Measurements from ENCODE around the gene PRDM16.

PRDM16 gene

DNA sequence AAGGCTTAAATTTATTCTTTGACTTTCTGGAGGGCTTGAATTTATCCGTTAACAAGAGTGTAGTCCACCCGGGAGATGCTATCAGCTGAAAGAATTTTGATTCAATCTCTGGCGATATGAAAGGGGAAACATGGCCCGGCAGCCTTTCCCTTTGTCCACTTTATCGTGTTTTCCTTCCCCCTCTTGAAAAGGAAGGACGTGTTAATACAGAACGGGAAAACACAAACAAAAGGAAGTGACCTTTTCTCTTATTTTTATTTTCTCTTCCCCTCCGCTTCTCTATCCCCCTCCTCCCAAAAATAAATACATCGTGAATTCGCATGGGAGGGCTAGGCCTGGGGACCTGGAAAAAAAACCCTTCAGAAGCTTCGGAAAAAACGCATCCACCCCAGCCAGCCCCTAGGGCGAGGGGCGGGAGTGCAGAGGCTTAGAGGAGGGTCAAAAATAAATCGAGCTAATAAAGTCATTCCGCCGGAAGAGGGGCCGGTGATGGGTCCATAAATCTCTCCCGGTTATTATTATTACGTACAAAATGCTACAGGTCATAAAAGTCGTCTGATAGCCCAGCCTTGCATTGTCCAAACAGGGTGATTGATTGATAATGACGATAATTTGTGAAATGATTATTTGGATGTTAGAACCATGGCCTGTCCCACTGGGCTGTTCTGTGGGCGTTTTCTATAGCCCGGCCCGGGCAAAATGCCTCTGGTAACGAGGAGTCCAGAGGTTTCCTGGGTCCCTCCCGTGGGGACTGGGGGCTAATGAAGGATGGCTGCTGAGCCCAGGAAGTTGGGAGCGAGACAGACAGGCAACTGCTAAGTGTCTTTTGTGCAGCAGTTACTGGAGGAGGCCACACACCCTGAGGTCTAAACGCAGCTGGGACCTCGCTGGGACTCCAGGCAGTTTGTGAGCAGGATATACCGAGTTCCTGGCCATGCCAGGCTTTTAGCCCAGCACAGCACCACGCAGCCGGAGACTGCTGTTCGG, 179.4 kb downstream of the PRDM16 start:
- peak overlapping the region; percentile 32 to 60 for H3K9ac ChIP-seq (ENCODE audit: low read depth in 1 of 2, low read length in 2 of 2)
- no peaks in the 10 kb centered on the region for H3K27me3 ChIP-seq (ENCODE audit: control insufficient read depth in 1 of 2, insufficient read depth in 2 of 2, low read length in 2 of 2)
- no peaks in the 10 kb centered on the region for H3K9me3 ChIP-seq (ENCODE audit: control insufficient read depth in 1 of 2, low read length in 2 of 2)
- peak overlapping the region in 1 of 2 donors; percentile 44 for H3K4me3 ChIP-seq (ENCODE audit: low read depth in 1 of 2, low read length in 2 of 2)
- H3K27ac ChIP-seq (ENCODE audit: low read depth, low read length), result peak overlapping the region; percentile 46
- peaks cover 0 to 9% of the 10 kb centered on the region in 2 donors for H3K36me3 ChIP-seq (ENCODE audit: control insufficient read depth in 1 of 2, insufficient read depth in 2 of 2, low read length in 2 of 2)
- peaks cover 48 to 56% of the 10 kb centered on the region in 2 donors for H3K4me1 ChIP-seq (ENCODE audit: control insufficient read depth in 1 of 2, insufficient read depth in 2 of 2, low read length in 2 of 2)

DNA sequence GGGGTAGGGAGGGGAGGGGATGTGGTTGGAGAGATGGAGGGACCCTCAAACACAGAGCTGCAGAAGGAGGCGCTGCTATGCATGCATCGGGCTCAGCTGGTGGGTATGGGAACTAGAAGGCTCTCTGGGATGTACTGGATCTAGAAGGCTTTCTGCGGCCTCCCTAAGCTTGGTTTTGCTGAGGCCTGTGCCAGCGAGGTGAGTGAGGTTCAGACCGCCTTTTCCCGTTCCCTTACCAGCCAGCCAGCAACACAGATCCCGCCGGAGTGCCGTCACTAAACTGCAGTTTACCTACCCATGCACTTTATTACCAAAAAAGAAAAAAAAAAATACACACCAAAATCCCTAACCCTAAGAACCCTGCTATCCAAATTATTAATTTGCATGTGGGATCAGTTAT, 180.2 kb downstream of the PRDM16 start:
- Histone ChIP-seq H3K9ac (ENCODE audit: low read depth in 1 of 2, low read length in 2 of 2) (peak overlapping the region; percentile 60), H3K36me3 (ENCODE audit: control insufficient read depth in 1 of 2, insufficient read depth in 2 of 2, low read length in 2 of 2) (peaks cover 0 to 4% of the 10 kb centered on the region in 2 donors), H3K4me1 (ENCODE audit: control insufficient read depth in 1 of 2, insufficient read depth in 2 of 2, low read length in 2 of 2) (peaks cover 48 to 56% of the 10 kb centered on the region in 2 donors), H3K9me3 (ENCODE audit: control insufficient read depth in 1 of 2, low read length in 2 of 2) (no peaks in the 10 kb centered on the region), H3K4me3 (ENCODE audit: low read depth in 1 of 2, low read length in 2 of 2) (peak overlapping the region; percentile 10 to 44), H3K27me3 (ENCODE audit: control insufficient read depth in 1 of 2, insufficient read depth in 2 of 2, low read length in 2 of 2) (no peaks in the 10 kb centered on the region), H3K27ac (ENCODE audit: low read depth, low read length) (peak overlapping the region; percentile 66)

DNA sequence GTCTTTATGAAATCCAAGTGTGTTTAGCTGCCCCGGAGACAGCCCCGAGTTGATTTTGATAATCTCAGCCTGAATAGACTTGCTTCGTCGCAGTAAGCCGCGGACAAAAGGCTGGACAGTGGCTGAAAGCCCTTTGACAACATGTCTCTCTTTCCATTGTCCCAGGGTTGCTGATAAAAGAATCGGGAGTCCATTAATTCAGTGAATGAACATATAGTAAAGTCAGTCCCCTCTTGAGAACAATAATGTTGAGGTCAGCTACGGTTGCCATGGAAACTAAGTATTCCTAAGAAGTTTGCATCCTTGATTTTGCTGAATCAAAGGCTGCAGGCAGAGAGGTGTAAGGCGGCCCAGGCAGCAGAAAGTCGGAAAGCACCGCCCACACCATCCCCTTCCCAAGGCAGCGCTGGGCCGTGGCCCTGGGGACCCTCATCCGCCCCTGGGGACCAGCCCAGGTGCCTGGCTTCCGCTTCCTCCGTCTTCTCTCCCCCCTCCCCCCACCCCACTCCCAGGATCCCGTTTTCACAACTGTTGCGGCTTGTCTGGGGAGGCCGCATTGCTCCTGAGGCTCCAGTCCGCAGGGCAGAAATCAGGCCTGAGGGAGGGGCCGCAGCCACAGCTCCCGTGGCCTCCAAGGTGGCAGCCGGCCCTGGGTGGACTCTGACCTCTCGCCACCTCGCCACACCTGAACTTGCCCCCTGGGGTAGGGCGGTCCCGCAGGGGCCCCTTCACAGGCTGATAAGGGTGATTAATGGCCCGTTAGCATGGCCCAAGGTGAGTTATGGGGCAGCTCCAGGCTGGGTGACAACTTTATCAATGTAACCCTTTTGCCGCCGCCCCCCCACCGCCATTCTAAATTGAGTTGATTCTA, 180.9 kb downstream of the PRDM16 start:
- H3K27ac ChIP-seq (ENCODE audit: low read depth, low read length), result peak overlapping the region; percentile 68
- H3K9ac ChIP-seq (ENCODE audit: low read depth in 1 of 2, low read length in 2 of 2), result peak overlapping the region; percentile 60
- no peaks in the 10 kb centered on the region for H3K9me3 ChIP-seq (ENCODE audit: control insufficient read depth in 1 of 2, low read length in 2 of 2)
- no peaks in the 10 kb centered on the region for H3K36me3 ChIP-seq (ENCODE audit: control insufficient read depth in 1 of 2, insufficient read depth in 2 of 2, low read length in 2 of 2)
- peaks cover 48 to 56% of the 10 kb centered on the region in 2 donors for H3K4me1 ChIP-seq (ENCODE audit: control insufficient read depth in 1 of 2, insufficient read depth in 2 of 2, low read length in 2 of 2)
- H3K27me3 ChIP-seq (ENCODE audit: control insufficient read depth in 1 of 2, insufficient read depth in 2 of 2, low read length in 2 of 2), result no peaks in the 10 kb centered on the region
- H3K4me3 ChIP-seq (ENCODE audit: low read depth in 1 of 2, low read length in 2 of 2), result peak overlapping the region; percentile 40 to 44

DNA sequence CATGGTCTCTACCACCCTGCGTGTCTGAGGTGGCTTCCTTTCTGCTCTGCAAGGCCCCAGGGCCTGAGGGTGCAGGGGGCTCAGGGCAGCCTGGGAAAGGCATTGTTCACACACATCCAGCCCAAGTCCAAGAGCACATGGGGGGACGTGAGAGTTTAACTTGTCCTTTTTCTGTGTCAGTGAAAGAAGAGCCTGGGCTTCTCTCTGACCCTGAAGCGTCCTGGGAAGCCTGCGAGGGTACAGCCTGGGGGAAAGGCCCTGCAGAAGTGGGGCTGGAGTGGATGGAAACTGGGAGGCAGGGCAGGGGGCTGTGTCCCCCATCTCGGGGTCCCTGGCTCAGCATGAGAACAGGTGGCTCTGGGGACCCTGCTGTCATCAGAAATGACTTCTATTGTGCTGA, 181.6 kb downstream of the PRDM16 start:
- H3K9me3 ChIP-seq (ENCODE audit: control insufficient read depth in 1 of 2, low read length in 2 of 2), result no peaks in the 10 kb centered on the region
- H3K4me1 ChIP-seq (ENCODE audit: control insufficient read depth in 1 of 2, insufficient read depth in 2 of 2, low read length in 2 of 2), result peaks cover 48 to 56% of the 10 kb centered on the region in 2 donors
- peak overlapping the region; percentile 68 for H3K27ac ChIP-seq (ENCODE audit: low read depth, low read length)
- no peaks in the 10 kb centered on the region for H3K27me3 ChIP-seq (ENCODE audit: control insufficient read depth in 1 of 2, insufficient read depth in 2 of 2, low read length in 2 of 2)
- peak overlapping the region in 1 of 2 donors; percentile 17 for H3K4me3 ChIP-seq (ENCODE audit: low read depth in 1 of 2, low read length in 2 of 2)
- H3K9ac ChIP-seq (ENCODE audit: low read depth in 1 of 2, low read length in 2 of 2), result peak overlapping the region; percentile 42 to 63
- H3K36me3 ChIP-seq (ENCODE audit: control insufficient read depth in 1 of 2, insufficient read depth in 2 of 2, low read length in 2 of 2), result no peaks in the 10 kb centered on the region

DNA sequence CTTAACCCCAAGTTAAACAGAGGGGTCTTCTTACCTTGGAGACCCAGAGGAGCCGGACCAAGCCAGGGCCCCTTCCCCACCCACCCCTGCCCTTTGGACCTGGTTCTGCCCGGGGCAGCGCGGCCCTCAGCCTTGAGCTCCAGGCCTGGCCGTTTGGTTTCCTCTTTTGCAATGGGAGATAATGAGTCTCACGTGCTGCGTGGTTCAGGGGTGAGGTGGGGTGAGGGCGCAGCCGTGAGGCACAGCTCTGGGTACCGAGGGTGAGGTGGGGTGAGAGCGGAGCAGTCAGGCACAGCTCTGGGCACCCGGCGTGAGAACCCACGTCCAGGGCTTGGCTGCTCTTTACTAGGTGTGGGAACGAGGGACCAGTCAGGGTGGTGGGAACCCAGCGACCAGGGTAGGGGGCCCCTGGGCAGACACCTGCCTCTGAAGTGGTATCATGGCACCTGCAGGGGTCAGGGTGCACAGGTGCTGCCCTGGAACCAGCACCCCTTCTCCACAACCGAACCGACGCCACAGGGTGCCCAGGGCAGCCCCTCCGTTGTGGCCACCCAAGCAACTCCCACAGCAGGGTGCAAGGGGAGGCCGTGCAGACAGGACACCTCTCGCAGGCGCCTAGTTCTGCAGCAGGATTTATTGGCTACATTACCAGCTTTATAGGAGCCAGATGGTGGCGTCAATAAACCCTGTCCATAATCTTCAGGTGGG, 182.2 kb downstream of the PRDM16 start:
- Histone ChIP-seq H3K9me3 (ENCODE audit: control insufficient read depth in 1 of 2, low read length in 2 of 2) (no peaks in the 10 kb centered on the region), H3K36me3 (ENCODE audit: control insufficient read depth in 1 of 2, insufficient read depth in 2 of 2, low read length in 2 of 2) (no peaks in the 10 kb centered on the region), H3K9ac (ENCODE audit: low read depth in 1 of 2, low read length in 2 of 2) (peak overlapping the region; percentile 42 to 63), H3K27ac (ENCODE audit: low read depth, low read length) (peak overlapping the region; percentile 70), H3K27me3 (ENCODE audit: control insufficient read depth in 1 of 2, insufficient read depth in 2 of 2, low read length in 2 of 2) (no peaks in the 10 kb centered on the region), H3K4me1 (ENCODE audit: control insufficient read depth in 1 of 2, insufficient read depth in 2 of 2, low read length in 2 of 2) (peaks cover 48 to 56% of the 10 kb centered on the region in 2 donors), H3K4me3 (ENCODE audit: low read depth in 1 of 2, low read length in 2 of 2) (peak overlapping the region; percentile 15 to 21)

DNA sequence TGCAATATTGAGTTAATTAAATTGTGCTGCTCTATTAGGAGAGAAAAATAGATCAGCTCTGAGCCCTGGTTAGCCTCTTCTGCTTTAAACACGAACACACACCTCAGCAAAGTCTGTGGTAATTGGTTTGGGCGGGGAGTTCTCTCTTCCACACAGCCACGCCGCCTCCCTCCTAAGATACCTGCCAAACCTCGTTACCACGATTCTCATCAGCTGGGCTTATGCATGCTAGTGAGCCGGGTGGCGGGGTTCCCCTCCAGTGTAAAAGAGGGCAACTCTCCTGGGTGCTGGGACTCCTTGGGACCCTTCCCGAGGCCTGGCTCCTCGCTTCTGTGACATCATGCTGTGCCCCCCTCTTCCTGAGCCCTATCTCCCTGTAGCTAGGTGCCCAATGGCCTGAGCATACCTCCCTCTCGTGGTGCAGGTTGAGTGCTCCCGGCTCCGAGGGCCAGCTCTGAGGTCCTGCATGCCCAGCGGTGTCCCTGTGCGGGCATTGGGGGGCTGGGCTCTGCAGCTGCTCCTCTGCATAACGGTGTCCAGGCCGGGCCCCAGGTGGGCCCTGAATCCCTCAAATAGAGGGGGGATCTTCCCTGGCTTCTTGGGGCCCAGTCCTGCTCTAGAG, 182.9 kb downstream of the PRDM16 start:
- H3K36me3 ChIP-seq (ENCODE audit: control insufficient read depth in 1 of 2, insufficient read depth in 2 of 2, low read length in 2 of 2), result no peaks in the 10 kb centered on the region
- H3K27me3 ChIP-seq (ENCODE audit: control insufficient read depth in 1 of 2, insufficient read depth in 2 of 2, low read length in 2 of 2), result no peaks in the 10 kb centered on the region
- peak overlapping the region; percentile 70 for H3K27ac ChIP-seq (ENCODE audit: low read depth, low read length)
- peaks cover 48 to 55% of the 10 kb centered on the region in 2 donors for H3K4me1 ChIP-seq (ENCODE audit: control insufficient read depth in 1 of 2, insufficient read depth in 2 of 2, low read length in 2 of 2)
- H3K9ac ChIP-seq (ENCODE audit: low read depth in 1 of 2, low read length in 2 of 2), result peak overlapping the region; percentile 38 to 47
- no peaks in the 10 kb centered on the region for H3K9me3 ChIP-seq (ENCODE audit: control insufficient read depth in 1 of 2, low read length in 2 of 2)
- peak overlapping the region; percentile 21 to 35 for H3K4me3 ChIP-seq (ENCODE audit: low read depth in 1 of 2, low read length in 2 of 2)

DNA sequence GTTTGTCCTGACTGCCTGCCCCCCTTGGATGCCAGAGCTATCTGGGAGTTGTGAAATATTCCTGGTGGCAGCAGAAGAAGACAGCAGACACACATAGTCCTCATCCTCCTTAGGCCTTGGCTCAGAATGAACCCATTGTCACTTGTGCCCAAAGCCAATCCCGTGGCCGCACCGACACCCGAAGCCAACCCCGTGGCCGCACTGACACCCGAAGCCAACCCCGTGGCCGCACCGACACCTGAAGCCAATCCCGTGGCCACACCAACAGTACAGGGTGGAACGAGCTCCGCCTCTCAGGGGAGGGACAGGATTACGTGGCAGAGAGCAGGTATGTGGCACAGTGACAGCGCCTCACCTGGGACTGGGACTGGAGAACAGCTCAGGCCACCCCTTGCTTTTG, 186.7 kb downstream of the PRDM16 start:
- Histone ChIP-seq H3K9ac (ENCODE audit: low read depth in 1 of 2, low read length in 2 of 2) (no peak overlapping the region), H3K36me3 (ENCODE audit: control insufficient read depth in 1 of 2, insufficient read depth in 2 of 2, low read length in 2 of 2) (no peaks in the 10 kb centered on the region), H3K27ac (ENCODE audit: low read depth, low read length) (no peak overlapping the region)

DNA sequence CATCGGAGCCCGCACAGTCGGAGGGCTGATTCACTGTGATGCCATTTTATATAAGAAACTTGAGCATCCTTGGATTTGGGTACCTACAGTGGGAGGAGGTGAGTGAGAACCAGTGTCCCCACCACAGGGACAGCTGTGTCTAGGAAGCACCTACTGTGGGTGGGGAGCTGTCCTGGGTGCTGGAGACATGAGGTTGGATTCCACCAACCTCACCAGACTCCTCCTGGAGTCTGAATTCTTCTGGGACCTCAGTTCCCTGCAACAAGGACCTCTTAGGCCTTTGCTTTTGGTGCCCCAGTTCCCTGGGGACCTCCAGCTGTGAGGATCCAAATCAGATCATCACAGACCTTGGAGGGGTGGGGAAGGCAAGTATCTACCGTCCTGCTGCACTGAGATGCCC, 188.8 kb downstream of the PRDM16 start:
- H3K9ac ChIP-seq (ENCODE audit: low read depth in 1 of 2, low read length in 2 of 2), result no peak overlapping the region
- no peak overlapping the region for H3K4me3 ChIP-seq (ENCODE audit: low read depth in 1 of 2, low read length in 2 of 2)
- no peaks in the 10 kb centered on the region for H3K27me3 ChIP-seq (ENCODE audit: control insufficient read depth in 1 of 2, insufficient read depth in 2 of 2, low read length in 2 of 2)
- H3K36me3 ChIP-seq (ENCODE audit: control insufficient read depth in 1 of 2, insufficient read depth in 2 of 2, low read length in 2 of 2), result no peaks in the 10 kb centered on the region
- peaks cover 11 to 18% of the 10 kb centered on the region in 2 donors for H3K4me1 ChIP-seq (ENCODE audit: control insufficient read depth in 1 of 2, insufficient read depth in 2 of 2, low read length in 2 of 2)
- no peak overlapping the region for H3K27ac ChIP-seq (ENCODE audit: low read depth, low read length)
- no peaks in the 10 kb centered on the region for H3K9me3 ChIP-seq (ENCODE audit: control insufficient read depth in 1 of 2, low read length in 2 of 2)

More for the DNA sequence above, 186.7 kb downstream of the PRDM16 start:
- H3K9me3 ChIP-seq (ENCODE audit: control insufficient read depth in 1 of 2, low read length in 2 of 2), result no peaks in the 10 kb centered on the region
- H3K4me1 ChIP-seq (ENCODE audit: control insufficient read depth in 1 of 2, insufficient read depth in 2 of 2, low read length in 2 of 2), result peaks cover 20% of the 10 kb centered on the region in 2 donors
- no peak overlapping the region for H3K4me3 ChIP-seq (ENCODE audit: low read depth in 1 of 2, low read length in 2 of 2)
- no peaks in the 10 kb centered on the region for H3K27me3 ChIP-seq (ENCODE audit: control insufficient read depth in 1 of 2, insufficient read depth in 2 of 2, low read length in 2 of 2)

DNA sequence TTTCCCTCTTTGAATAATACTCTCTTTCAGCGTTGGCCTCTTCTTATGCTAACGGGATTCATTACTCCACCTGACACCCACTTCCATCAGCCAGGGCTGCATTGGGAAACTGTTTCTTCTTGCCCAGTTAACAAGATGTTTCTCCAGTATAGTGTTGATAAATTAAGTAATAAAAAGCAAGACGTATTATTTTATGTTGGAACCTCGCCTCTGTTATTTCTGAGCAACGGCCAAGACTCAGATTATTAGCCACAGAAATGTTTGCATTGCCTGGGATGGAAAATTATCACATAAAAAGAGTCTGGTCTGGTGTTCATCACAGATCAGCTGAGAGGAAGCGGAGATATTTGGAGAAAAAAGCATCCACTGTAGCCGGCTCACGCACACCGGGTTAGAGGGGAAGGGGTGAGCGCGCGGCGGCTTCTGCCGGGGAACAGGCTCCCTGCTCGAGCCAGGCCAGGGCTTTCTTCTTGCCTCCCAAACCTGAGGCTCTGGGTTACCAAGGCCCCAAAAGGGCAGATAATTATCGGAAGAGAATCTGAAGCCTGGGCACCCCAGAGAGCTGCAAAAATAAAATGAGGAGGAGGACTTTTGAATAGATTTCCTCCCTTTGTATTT, 189.5 kb downstream of the PRDM16 start:
- Histone ChIP-seq H3K4me1 (ENCODE audit: control insufficient read depth in 1 of 2, insufficient read depth in 2 of 2, low read length in 2 of 2) (peaks cover 17 to 23% of the 10 kb centered on the region in 2 donors), H3K9me3 (ENCODE audit: control insufficient read depth in 1 of 2, low read length in 2 of 2) (no peaks in the 10 kb centered on the region), H3K27ac (ENCODE audit: low read depth, low read length) (no peak overlapping the region), H3K27me3 (ENCODE audit: control insufficient read depth in 1 of 2, insufficient read depth in 2 of 2, low read length in 2 of 2) (no peaks in the 10 kb centered on the region), H3K36me3 (ENCODE audit: control insufficient read depth in 1 of 2, insufficient read depth in 2 of 2, low read length in 2 of 2) (no peaks in the 10 kb centered on the region), H3K9ac (ENCODE audit: low read depth in 1 of 2, low read length in 2 of 2) (no peak overlapping the region), H3K4me3 (ENCODE audit: low read depth in 1 of 2, low read length in 2 of 2) (no peak overlapping the region)
